ENCODE results near the gene HOXC6. TPM values are rescaled to one million over a fixed set of nuclear protein-coding genes. Genes with fewer than 3 reads are reported as not detected.

HOXC6 gene
- total and polyA plus RNA-seq, 2 donors (not counting 3 experiments of a cell fraction or from before 2014, with no cell fraction given) = 0.58 to 0.72 TPM

DNA sequence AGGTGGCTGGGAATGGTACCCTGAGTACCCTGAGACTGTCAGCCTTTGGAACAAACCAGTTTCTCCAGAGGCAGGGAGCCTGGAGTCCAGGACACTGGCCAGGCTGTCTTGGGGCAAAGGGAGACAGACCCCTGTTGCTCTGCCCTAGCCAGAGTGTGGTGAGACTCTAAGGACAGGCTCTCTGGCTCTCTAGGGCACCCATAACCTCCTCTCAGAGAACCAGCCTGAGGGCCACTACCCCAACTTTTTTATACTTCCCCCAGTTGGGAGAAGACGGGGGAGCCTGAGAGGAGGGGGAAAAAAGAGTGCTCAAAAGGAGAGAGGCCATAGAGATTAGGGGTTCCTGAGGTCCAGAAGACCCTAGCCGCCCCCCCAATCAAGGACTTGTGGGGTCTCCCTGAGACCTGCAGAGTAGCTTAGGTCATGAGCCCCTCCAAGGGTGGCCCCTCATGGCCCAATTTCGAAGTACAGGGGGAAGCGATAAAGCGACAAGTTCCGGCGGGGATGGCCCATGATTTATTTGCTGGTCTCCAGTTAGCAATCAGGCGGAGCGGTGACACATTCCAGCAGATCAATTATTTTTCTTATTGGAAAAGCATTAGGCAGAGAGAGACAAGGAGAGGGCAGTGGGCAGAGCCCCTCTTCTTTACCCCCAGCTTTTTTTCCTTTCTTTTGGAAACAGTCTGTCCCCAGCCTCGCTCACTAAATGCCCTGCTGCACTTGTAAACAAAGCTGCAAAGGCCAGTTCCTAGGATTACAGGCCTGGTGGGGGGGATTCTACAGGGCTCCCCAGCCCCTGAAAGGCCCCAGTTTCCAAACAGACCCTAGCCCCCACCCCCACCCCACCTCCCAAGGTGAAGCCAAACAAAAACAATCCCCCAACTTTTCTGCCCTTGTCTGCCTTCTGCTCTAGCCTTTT lies 17.9 kb upstream of the HOXC6 start:
- H3K4me2 ChIP-seq (ENCODE audit: insufficient read depth, low read length) = no peak overlapping the region
- H3K9ac ChIP-seq (replicated peaks; ENCODE audit: extremely low read depth, insufficient read depth, low read length) = no peak overlapping the region
- no peaks in the 10 kb centered on the region for H3K4me1 ChIP-seq (ENCODE audit: control insufficient read depth, extremely low read depth, insufficient read depth, low read length)
- no TSS peak for BruUV-seq (replicated peaks)
- no peaks in the 10 kb centered on the region for H3K9me1 ChIP-seq (replicated peaks; ENCODE audit: control insufficient read depth, extremely low read depth, insufficient read depth, low read length)
- intact Hi-C loops (cut with micrococcal nuclease) (no loop called here), dilution Hi-C loops (cut with MboI; ENCODE audit: extremely low pct_ligation_motif_present, low sequenced_read_pairs) (no loop called here)
- no peak overlapping the region for H3K4me3 ChIP-seq (replicated peaks in 1 of 3; ENCODE audit: insufficient read depth in 1 of 3, low read depth in 1 of 3, low read length in 3 of 3)
- no peaks in the 10 kb centered on the region for H3K9me3 ChIP-seq (replicated peaks; ENCODE audit: control insufficient read depth, insufficient read depth, low read length)
- ChIA-PET CTCF (interaction anchor here (17.0 kb wide), 1 partner anchor 186 kb away, joined by 616 read pairs; the partner anchor contains the start of gene SMUG1), POLR2A (no interaction called here)
- H3K27ac ChIP-seq (ENCODE audit: insufficient read depth, low read depth, low read length) = no peak overlapping the region
- DNase-seq (ENCODE audit: low read depth, low spot score) (no peak), FAIRE-seq (no peak)
- no peak overlapping the region for H2AFZ ChIP-seq (ENCODE audit: low read depth, low read length)
- TF ChIP-seq FOS (IDR thresholded peaks at IDR 0.05; ENCODE audit: borderline replicate concordance, insufficient read depth, low read length) (no peak), CTCF (IDR thresholded peaks at IDR 0.05; ENCODE audit: extremely low read depth in 1 of 2, insufficient read depth in 1 of 2, low read depth in 1 of 2, low read length in 2 of 2) (no peak), EZH2 (IDR thresholded peaks at IDR 0.05; ENCODE audit: borderline replicate concordance, low read depth, low read length, severe bottlenecking) (no peak), GATA2 (IDR thresholded peaks at IDR 0.05; ENCODE audit: insufficient read depth, insufficient read length, low read depth, low read length) (no peak), POLR2AphosphoS5 (IDR thresholded peaks at IDR 0.05; ENCODE audit: insufficient read depth, low read depth, low read length) (no peak), MYC (IDR thresholded peaks at IDR 0.05; ENCODE audit: low read depth, low read length) (no peak), POLR2A (IDR thresholded peaks at IDR 0.05; ENCODE audit: low read depth, low read length) (no peak), JUN (IDR thresholded peaks at IDR 0.05; ENCODE audit: borderline replicate concordance, insufficient read depth, insufficient read length, low read depth) (no peak)
- TF ChIP-seq, protein P1, sequence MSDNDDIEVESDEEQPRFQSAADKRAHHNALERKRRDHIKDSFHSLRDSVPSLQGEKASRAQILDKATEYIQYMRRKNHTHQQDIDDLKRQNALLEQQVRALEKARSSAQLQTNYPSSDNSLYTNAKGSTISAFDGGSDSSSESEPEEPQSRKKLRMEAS (IDR thresholded peaks at IDR 0.05; ENCODE audit: insufficient read depth, insufficient read length) = no peak
- H4K20me1 ChIP-seq (replicated peaks; ENCODE audit: control insufficient read depth, extremely low read depth, insufficient read depth, low read length) = no peaks in the 10 kb centered on the region
- peaks cover 82 to 90% of the 10 kb centered on the region in 2 experiments for H3K27me3 ChIP-seq (ENCODE audit: control insufficient read depth in 2 of 2, insufficient read depth in 2 of 2, low read length in 2 of 2)
- H3K79me2 ChIP-seq (ENCODE audit: control insufficient read depth, insufficient read depth, low read length) = no peaks in the 10 kb centered on the region
- no peaks in the 10 kb centered on the region for H3K36me3 ChIP-seq (ENCODE audit: control insufficient read depth in 2 of 2, extremely low read depth in 1 of 2, insufficient read depth in 2 of 2, low read length in 2 of 2)
